HG03565 (cell line): ENCODE data around the gene FAM118B.

ENCODE experiments used
- ATAC-seq: cut with Tn5 transposase; IDR thresholded peaks from one replicate; pipeline ENCODE4 v1.9.1; 2021; ENCODE audit warnings: mild to moderate bottlenecking, moderate library complexity; ENCODE audit not compliant: unreplicated experiment

Gene FAM118B

GRCh38 chr11:126186025-126186698, 25.4 kb upstream of the FAM118B start:
- no peak for ATAC-seq

GRCh38 chr11:126186708-126187529, 24.7 kb upstream of the FAM118B start:
- ATAC-seq: no peak

- peak; percentile 72 for ATAC-seq
These were observed 23.1 kb upstream of the FAM118B start for GRCh38 chr11:126188332-126189108.

GRCh38 chr11:126189109-126189929, 22.3 kb upstream of the FAM118B start:
- ATAC-seq: peak; percentile 66

- ATAC-seq: no peak
These were observed 20.8 kb upstream of the FAM118B start for GRCh38 chr11:126190792-126191191.

- ATAC-seq: no peak
These were observed 20.1 kb upstream of the FAM118B start for GRCh38 chr11:126191379-126192073.

- no peak for ATAC-seq
These were observed 19.2 kb upstream of the FAM118B start for GRCh38 chr11:126192361-126192760.

GRCh38 chr11:126193038-126193478, 18.5 kb upstream of the FAM118B start:
- ATAC-seq: no peak

- ATAC-seq: no peak
These were observed 17.4 kb upstream of the FAM118B start for GRCh38 chr11:126194121-126194543.

GRCh38 chr11:126195119-126195518, 16.5 kb upstream of the FAM118B start:
- ATAC-seq: no peak

- no peak for ATAC-seq
These were observed 14.2 kb upstream of the FAM118B start for GRCh38 chr11:126197277-126197939.

GRCh38 chr11:126198648-126199047, 12.9 kb upstream of the FAM118B start:
- ATAC-seq: no peak

- no peak for ATAC-seq
These were observed 8.8 kb upstream of the FAM118B start for GRCh38 chr11:126202646-126203359.

- ATAC-seq: no peak
These were observed 6.2 kb upstream of the FAM118B start for GRCh38 chr11:126205359-126205758.

GRCh38 chr11:126207896-126208295, 3.7 kb upstream of the FAM118B start:
- ATAC-seq: no peak

GRCh38 chr11:126210871-126211235, 729 bp upstream of the FAM118B start:
- ATAC-seq: no peak

GRCh38 chr11:126212089-126212660, 593 bp downstream of the FAM118B start:
- ATAC-seq: no peak

GRCh38 chr11:126214441-126214840, 2.9 kb downstream of the FAM118B start:
- no peak for ATAC-seq
